Endodermal cell (in vitro differentiated cells): Measurements from ENCODE around the gene RCSD1. TPM values are rescaled to one million over a fixed set of nuclear protein-coding genes. Genes with fewer than 3 reads are reported as not detected.

Experiments used
- DNase-seq: peaks from one replicate; pipeline ENCODE4 v3.0.0-alpha.2; 2017
- H3K27ac ChIP-seq: 2 replicates; pipeline ENCODE4 v1.5.1; 2013; ENCODE audit warnings: mild to moderate bottlenecking, low read depth, low read length, moderate library complexity
- H3K27me3 ChIP-seq: 2 replicates; pipeline ENCODE4 v1.6.1; 2013; ENCODE audit warnings: mild to moderate bottlenecking, low read length, moderate library complexity; ENCODE audit not compliant: insufficient read depth, control insufficient read depth, poor library complexity, severe bottlenecking
- H3K36me3 ChIP-seq: 2 replicates; pipeline ENCODE4 v1.7.0; 2013; ENCODE audit warnings: mild to moderate bottlenecking, low read length, moderate library complexity; ENCODE audit not compliant: control insufficient read depth, insufficient read depth
- H3K4me1 ChIP-seq: one replicate; pipeline ENCODE4 v1.7.0; 2013; ENCODE audit warnings: low read length; ENCODE audit not compliant: control insufficient read depth, insufficient read depth
- H3K4me3 ChIP-seq: 2 replicates; pipeline ENCODE4 v1.5.1; 2013; ENCODE audit warnings: mild to moderate bottlenecking, low read length, moderate library complexity
- H3K9ac ChIP-seq: 2 replicates; pipeline ENCODE4 v1.6.1; 2013; ENCODE audit warnings: mild to moderate bottlenecking, low read length, moderate library complexity; ENCODE audit not compliant: poor library complexity, severe bottlenecking; ENCODE audit errors: extremely low read depth
- H3K9me3 ChIP-seq: 2 replicates; pipeline ENCODE4 v1.6.1; 2013; ENCODE audit warnings: mild to moderate bottlenecking, low read length, moderate library complexity; ENCODE audit not compliant: control insufficient read depth
- H3K27ac Mint-ChIP-seq: 2 replicates; pipeline ENCODE4 v1.8.0; 2020; ENCODE audit warnings: mixed read lengths
- H3K27me3 Mint-ChIP-seq: 2 replicates; pipeline ENCODE4 v1.8.0; 2021; ENCODE audit warnings: mild to moderate bottlenecking, mixed read lengths; ENCODE audit not compliant: insufficient read depth
- H3K36me3 Mint-ChIP-seq: 2 replicates; pipeline ENCODE4 v1.8.0; 2020; ENCODE audit warnings: low read depth, mixed read lengths
- H3K4me1 Mint-ChIP-seq: 2 replicates; pipeline ENCODE4 v1.8.0; 2020; ENCODE audit warnings: mixed read lengths
- H3K4me3 Mint-ChIP-seq: 2 replicates; pipeline ENCODE4 v1.8.0; 2020; ENCODE audit warnings: mild to moderate bottlenecking, moderate library complexity, mixed read lengths
- H3K9me3 Mint-ChIP-seq: 2 replicates; pipeline ENCODE4 v1.8.0; 2020; ENCODE audit warnings: mild to moderate bottlenecking, mixed read lengths
- WGBS, 2 experiments: methylation state at CpG; one replicate each; pipeline versions ENCODE4 v1.1.5 to v1.1.7; 2013; ENCODE audit warnings: missing lambda C conversion rate in 2 of 2, mixed read lengths in 1 of 2; ENCODE audit not compliant: insufficient coverage in 1 of 2, insufficient read length in 1 of 2; 5-methylcytosine and 5-hydroxymethylcytosine counted together
- total RNA-seq, 2 donors: library from RNA; stranded (reverse); fragmentation: NEBNext Ultra II Directional in 1 of 2; extraction: Animal tissue kit (Norgen Biotek cat#: 25700) in 1 of 2; gene quantifications; 2 replicates in 1 of 2; 3 replicates in 1 of 2; pipeline ENCODE4 v1.2.1, GENCODE V29; 2021
- TF ChIP-seq, protein P1 (sequence below): fragments of 200-600 bp; sonication (generic); conservative IDR thresholded peaks from 2 replicates; pipeline ENCODE4 v1.5.0; 2021; ENCODE audit warnings: antibody characterized with exemption, mild to moderate bottlenecking

The RCSD1 gene
- total RNA-seq, 2 donors from 2014 or later: 0.11 to 0.29 TPM

- Mint-ChIP-seq H3K4me3 (no peak overlapping the region), H3K9me3 (no peaks in the 10 kb centered on the region), H3K4me1 (peaks cover 8% of the 10 kb centered on the region), H3K27ac (no peak overlapping the region), H3K27me3 (peaks cover 17% of the 10 kb centered on the region), H3K36me3 (no peaks in the 10 kb centered on the region)
- Histone ChIP-seq H3K27me3 (no peaks in the 10 kb centered on the region), H3K9me3 (no peaks in the 10 kb centered on the region), H3K4me1 (no peaks in the 10 kb centered on the region), H3K4me3 (no peak overlapping the region), H3K9ac (no peak overlapping the region), H3K27ac (no peak overlapping the region), H3K36me3 (no peaks in the 10 kb centered on the region)
- TF ChIP-seq, protein P1, sequence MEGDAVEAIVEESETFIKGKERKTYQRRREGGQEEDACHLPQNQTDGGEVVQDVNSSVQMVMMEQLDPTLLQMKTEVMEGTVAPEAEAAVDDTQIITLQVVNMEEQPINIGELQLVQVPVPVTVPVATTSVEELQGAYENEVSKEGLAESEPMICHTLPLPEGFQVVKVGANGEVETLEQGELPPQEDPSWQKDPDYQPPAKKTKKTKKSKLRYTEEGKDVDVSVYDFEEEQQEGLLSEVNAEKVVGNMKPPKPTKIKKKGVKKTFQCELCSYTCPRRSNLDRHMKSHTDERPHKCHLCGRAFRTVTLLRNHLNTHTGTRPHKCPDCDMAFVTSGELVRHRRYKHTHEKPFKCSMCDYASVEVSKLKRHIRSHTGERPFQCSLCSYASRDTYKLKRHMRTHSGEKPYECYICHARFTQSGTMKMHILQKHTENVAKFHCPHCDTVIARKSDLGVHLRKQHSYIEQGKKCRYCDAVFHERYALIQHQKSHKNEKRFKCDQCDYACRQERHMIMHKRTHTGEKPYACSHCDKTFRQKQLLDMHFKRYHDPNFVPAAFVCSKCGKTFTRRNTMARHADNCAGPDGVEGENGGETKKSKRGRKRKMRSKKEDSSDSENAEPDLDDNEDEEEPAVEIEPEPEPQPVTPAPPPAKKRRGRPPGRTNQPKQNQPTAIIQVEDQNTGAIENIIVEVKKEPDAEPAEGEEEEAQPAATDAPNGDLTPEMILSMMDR: no peak
- no peak for DNase-seq
- 73 to 84% methylated on average over 2 to 4 of the region's 4 CpGs for WGBS, 2 experiments
Measured at GRCh38 chr1:167698313-167698712, 68.3 kb downstream of the RCSD1 start.

DNA sequence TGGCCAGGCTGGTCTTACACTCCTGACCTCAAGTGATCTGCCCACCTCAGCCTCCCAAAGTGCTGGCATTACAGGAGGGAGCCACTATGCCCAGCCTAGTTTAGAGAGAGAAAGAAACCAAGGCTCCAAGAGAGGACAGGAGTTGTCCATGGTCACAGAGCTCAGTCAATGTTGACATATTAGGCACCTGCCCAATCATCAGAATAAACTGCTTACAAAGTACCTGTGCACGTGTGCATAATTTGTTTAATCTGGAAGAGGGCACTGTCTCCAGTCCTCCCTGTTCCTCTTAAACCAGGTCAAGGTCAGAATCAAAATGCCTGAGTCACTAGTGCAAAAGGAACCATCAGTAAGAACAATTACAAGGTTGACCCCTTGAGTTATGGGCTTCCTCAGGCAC lies 71.5 kb downstream of the RCSD1 start:
- H3K9ac ChIP-seq: no peak overlapping the region
- Mint-ChIP-seq H3K27ac (no peak overlapping the region), H3K36me3 (no peaks in the 10 kb centered on the region), H3K4me1 (peaks cover 20% of the 10 kb centered on the region), H3K4me3 (no peak overlapping the region), H3K27me3 (peaks cover 19% of the 10 kb centered on the region), H3K9me3 (no peaks in the 10 kb centered on the region)
- H3K9me3 ChIP-seq: no peaks in the 10 kb centered on the region
- no peaks in the 10 kb centered on the region for H3K36me3 ChIP-seq
- H3K27ac ChIP-seq: no peak overlapping the region
- H3K27me3 ChIP-seq: no peaks in the 10 kb centered on the region
- no peak for DNase-seq
- no peaks in the 10 kb centered on the region for H3K4me1 ChIP-seq
- 87% methylated on average over 1 of the region's 1 CpG; no CpG with 5 or more reads in 1 of the 2 experiments for WGBS, 2 experiments
- H3K4me3 ChIP-seq: no peak overlapping the region
- TF ChIP-seq, protein P1: no peak

DNA sequence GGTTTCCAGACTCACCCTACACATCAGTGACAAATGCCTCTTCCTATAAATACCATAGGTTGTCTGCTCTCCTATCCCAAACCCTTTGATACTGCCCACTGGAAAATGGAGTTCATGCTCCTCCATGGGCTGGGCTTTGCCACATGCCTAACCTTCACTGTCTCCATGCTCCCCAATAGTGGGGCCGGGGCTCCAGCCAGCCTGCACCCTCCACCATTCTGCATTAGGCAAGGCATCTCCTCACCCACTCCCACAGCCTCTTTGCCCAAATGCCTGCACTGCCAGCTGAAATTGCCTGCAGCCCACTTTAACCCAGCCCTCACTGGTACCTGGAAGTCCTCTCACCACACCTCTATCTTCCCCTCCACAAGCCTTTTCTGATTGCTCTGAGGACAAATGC lies 73.5 kb downstream of the RCSD1 start:
- no peaks in the 10 kb centered on the region for H3K36me3 Mint-ChIP-seq
- H3K9me3 Mint-ChIP-seq: no peaks in the 10 kb centered on the region
- Histone ChIP-seq H3K36me3 (no peaks in the 10 kb centered on the region), H3K27ac (no peak overlapping the region), H3K4me1 (peaks cover 3% of the 10 kb centered on the region), H3K9ac (no peak overlapping the region), H3K9me3 (no peaks in the 10 kb centered on the region), H3K27me3 (no peaks in the 10 kb centered on the region), H3K4me3 (no peak overlapping the region)
- TF ChIP-seq, protein P1: no peak
- H3K4me3 Mint-ChIP-seq: no peak overlapping the region
- H3K4me1 Mint-ChIP-seq: peaks cover 25% of the 10 kb centered on the region
- 98% methylated on average over 1 of the region's 1 CpG; no CpG with 5 or more reads in 1 of the 2 experiments for WGBS, 2 experiments
- no peak overlapping the region for H3K27ac Mint-ChIP-seq
- DNase-seq: no peak
- H3K27me3 Mint-ChIP-seq: peaks cover 19% of the 10 kb centered on the region
